ENCODE results near the gene TSPAN15.
"Not testable (repeated sequence)": the region's sequence is repeated elsewhere in the genome, so short reads cannot be mapped to it uniquely, and the experiment has no call there.

The TSPAN15 gene

DNA sequence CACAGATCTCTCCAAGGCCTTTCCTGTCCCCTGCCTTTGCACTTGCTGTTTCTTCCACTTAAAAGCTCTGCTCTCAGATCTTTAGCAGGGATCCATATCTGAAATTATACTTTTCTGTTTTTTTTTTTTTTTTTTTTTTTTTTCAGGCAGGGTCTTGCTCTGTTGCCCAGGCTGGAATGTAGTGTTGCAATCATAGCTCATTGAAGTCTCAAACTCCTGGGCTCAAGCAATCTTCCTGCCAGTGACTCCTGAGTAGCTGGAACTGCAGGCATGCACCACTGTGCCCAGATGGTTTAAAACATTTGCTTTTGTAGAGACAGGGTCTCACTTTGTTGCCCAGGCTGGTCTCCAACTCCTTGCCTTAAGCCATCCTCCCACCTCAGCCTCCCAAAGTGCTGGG lies 5.0 kb upstream of the TSPAN15 start:
- H2AFZ ChIP-seq (ENCODE audit: low read length), result no peak overlapping the region
- no peaks in the 10 kb centered on the region for H3K79me2 ChIP-seq (ENCODE audit: insufficient read depth, low read length)
- H3K36me3 ChIP-seq (ENCODE audit: insufficient read depth, low read length), result no peaks in the 10 kb centered on the region
- H3K9ac ChIP-seq (ENCODE audit: low read depth, low read length, poor library complexity, severe bottlenecking), result no peak overlapping the region
- no peaks in the 10 kb centered on the region for H4K20me1 ChIP-seq (ENCODE audit: insufficient read depth, low read length, poor library complexity, severe bottlenecking)
- H3K4me3 ChIP-seq (ENCODE audit: low read length, poor library complexity, severe bottlenecking), result no peak overlapping the region
- peak overlapping the region; percentile 16 for H3K4me2 ChIP-seq (ENCODE audit: low read depth, low read length, poor library complexity, severe bottlenecking)
- H3F3A ChIP-seq (ENCODE audit: low read depth), result no peaks in the 10 kb centered on the region
- H3K27me3 ChIP-seq (ENCODE audit: insufficient read depth, low read length, poor library complexity, severe bottlenecking), result no peaks in the 10 kb centered on the region
- peaks cover 17% of the 10 kb centered on the region for H3K4me1 ChIP-seq (ENCODE audit: insufficient read depth, low read length, poor library complexity, severe bottlenecking)
- TF ChIP-seq EZH2phosphoT487 (IDR thresholded peaks at IDR 0.05; ENCODE audit: borderline replicate concordance), result no peak
- TF ChIP-seq, protein P1, sequence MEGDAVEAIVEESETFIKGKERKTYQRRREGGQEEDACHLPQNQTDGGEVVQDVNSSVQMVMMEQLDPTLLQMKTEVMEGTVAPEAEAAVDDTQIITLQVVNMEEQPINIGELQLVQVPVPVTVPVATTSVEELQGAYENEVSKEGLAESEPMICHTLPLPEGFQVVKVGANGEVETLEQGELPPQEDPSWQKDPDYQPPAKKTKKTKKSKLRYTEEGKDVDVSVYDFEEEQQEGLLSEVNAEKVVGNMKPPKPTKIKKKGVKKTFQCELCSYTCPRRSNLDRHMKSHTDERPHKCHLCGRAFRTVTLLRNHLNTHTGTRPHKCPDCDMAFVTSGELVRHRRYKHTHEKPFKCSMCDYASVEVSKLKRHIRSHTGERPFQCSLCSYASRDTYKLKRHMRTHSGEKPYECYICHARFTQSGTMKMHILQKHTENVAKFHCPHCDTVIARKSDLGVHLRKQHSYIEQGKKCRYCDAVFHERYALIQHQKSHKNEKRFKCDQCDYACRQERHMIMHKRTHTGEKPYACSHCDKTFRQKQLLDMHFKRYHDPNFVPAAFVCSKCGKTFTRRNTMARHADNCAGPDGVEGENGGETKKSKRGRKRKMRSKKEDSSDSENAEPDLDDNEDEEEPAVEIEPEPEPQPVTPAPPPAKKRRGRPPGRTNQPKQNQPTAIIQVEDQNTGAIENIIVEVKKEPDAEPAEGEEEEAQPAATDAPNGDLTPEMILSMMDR (conservative IDR thresholded peaks at IDR 0.05; ENCODE audit: low read length), result no peak
- no peaks in the 10 kb centered on the region for H3K9me2 ChIP-seq (replicated peaks; ENCODE audit: low read depth, low read length)
- H3K9me3 ChIP-seq (ENCODE audit: insufficient read depth, low read depth, low read length), result no peaks in the 10 kb centered on the region

DNA sequence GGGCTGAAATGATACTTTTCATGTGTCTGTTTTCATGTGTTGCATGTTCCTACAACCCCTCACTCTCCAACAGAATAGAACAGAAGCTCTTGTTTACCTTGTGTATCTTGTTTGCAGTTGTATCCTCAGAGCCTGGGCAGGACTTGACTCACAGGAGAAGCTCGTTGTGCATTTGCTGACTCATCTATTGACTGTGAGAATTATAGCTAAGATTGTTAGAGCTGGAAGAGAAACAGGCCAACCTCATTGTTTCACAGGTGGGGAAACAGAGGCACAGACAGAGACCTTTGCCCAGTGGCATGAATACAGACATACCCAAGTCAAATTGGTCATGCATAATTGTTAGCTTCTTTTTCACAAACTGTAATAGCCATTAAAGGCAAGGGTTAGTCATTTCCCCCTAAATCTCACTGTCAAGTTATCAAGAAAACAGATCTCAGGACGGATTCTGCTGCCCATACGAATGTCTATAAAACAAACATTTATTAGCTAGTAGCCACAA lies 4.6 kb upstream of the TSPAN15 start:
- no peak overlapping the region for H3K9ac ChIP-seq (ENCODE audit: low read depth, low read length, poor library complexity, severe bottlenecking)
- H4K20me1 ChIP-seq (ENCODE audit: insufficient read depth, low read length, poor library complexity, severe bottlenecking), result no peaks in the 10 kb centered on the region
- peaks cover 17% of the 10 kb centered on the region for H3K4me1 ChIP-seq (ENCODE audit: insufficient read depth, low read length, poor library complexity, severe bottlenecking)
- no peaks in the 10 kb centered on the region for H3F3A ChIP-seq (ENCODE audit: low read depth)
- no peak overlapping the region for H3K4me3 ChIP-seq (ENCODE audit: low read length, poor library complexity, severe bottlenecking)
- TF ChIP-seq, protein P1 (conservative IDR thresholded peaks at IDR 0.05; ENCODE audit: low read length), result no peak
- no peak for TF ChIP-seq EZH2phosphoT487 (IDR thresholded peaks at IDR 0.05; ENCODE audit: borderline replicate concordance)
- no peak overlapping the region for H2AFZ ChIP-seq (ENCODE audit: low read length)
- H3K4me2 ChIP-seq (ENCODE audit: low read depth, low read length, poor library complexity, severe bottlenecking), result peak overlapping the region; percentile 16
- H3K9me3 ChIP-seq (ENCODE audit: insufficient read depth, low read depth, low read length), result no peaks in the 10 kb centered on the region
- no peaks in the 10 kb centered on the region for H3K36me3 ChIP-seq (ENCODE audit: insufficient read depth, low read length)
- no peaks in the 10 kb centered on the region for H3K9me2 ChIP-seq (replicated peaks; ENCODE audit: low read depth, low read length)
- no peaks in the 10 kb centered on the region for H3K27me3 ChIP-seq (ENCODE audit: insufficient read depth, low read length, poor library complexity, severe bottlenecking)
- no peaks in the 10 kb centered on the region for H3K79me2 ChIP-seq (ENCODE audit: insufficient read depth, low read length)

DNA sequence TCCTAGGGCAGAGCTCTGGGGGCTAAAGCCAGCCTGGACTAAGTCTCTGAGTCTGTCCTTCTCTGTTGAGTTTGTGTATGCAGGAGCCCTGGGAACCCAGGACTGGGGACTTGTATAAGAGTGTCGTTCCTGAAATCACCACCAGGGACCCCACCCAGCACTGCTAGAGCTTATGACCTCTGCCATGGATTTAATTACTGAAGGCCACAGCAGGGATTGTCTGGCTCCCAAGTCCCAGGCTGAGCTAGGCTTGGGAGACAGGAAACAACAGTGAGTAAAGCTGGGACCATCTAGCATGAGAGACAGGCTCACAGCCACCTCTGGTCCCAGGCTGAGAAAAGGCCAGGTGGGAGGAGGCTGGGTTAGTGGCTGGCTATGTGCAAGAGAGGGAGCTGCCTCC lies 1.4 kb upstream of the TSPAN15 start:
- Histone ChIP-seq H3K4me3 (ENCODE audit: low read length, poor library complexity, severe bottlenecking) (no peak overlapping the region), H3K9me2 (replicated peaks; ENCODE audit: low read depth, low read length) (no peaks in the 10 kb centered on the region), H3F3A (ENCODE audit: low read depth) (no peaks in the 10 kb centered on the region), H3K27me3 (ENCODE audit: insufficient read depth, low read length, poor library complexity, severe bottlenecking) (no peaks in the 10 kb centered on the region), H4K20me1 (ENCODE audit: insufficient read depth, low read length, poor library complexity, severe bottlenecking) (no peaks in the 10 kb centered on the region), H3K9me3 (ENCODE audit: insufficient read depth, low read depth, low read length) (no peaks in the 10 kb centered on the region), H3K79me2 (ENCODE audit: insufficient read depth, low read length) (no peaks in the 10 kb centered on the region), H3K4me1 (ENCODE audit: insufficient read depth, low read length, poor library complexity, severe bottlenecking) (peaks cover 17% of the 10 kb centered on the region), H3K9ac (ENCODE audit: low read depth, low read length, poor library complexity, severe bottlenecking) (no peak overlapping the region), H3K36me3 (ENCODE audit: insufficient read depth, low read length) (no peaks in the 10 kb centered on the region), H2AFZ (ENCODE audit: low read length) (0 out of 2 replicates have a peak overlapping the region, but pooled peaks have one; percentile 29), H3K4me2 (ENCODE audit: low read depth, low read length, poor library complexity, severe bottlenecking) (no peak overlapping the region)
- TF ChIP-seq, protein P1 (conservative IDR thresholded peaks at IDR 0.05; ENCODE audit: low read length), result peak; percentile 70
- no peak for TF ChIP-seq EZH2phosphoT487 (IDR thresholded peaks at IDR 0.05; ENCODE audit: borderline replicate concordance)

DNA sequence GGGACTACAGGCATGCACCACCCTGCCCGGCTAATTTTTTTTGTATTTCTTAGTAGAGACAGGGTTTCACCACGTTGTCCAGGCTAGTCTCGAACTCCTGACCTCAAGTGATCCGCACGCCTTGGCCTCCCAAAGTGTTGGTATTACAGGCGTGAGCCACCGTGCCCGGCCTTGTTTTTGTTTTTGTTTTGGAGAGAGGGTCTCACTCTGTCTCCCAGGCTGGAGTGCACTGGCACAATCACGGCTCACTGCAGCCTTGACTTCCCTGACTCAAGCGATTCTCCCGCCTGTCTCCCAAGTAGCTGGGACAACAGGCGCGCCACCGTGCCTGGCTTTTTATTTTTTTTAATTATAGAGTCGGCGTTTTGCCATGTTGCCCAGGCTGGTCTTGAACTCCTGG lies 870 bp upstream of the TSPAN15 start:
- not testable (repeated sequence) for H4K20me1 ChIP-seq (ENCODE audit: insufficient read depth, low read length, poor library complexity, severe bottlenecking); H3K9ac ChIP-seq (ENCODE audit: low read depth, low read length, poor library complexity, severe bottlenecking); H3K79me2 ChIP-seq (ENCODE audit: insufficient read depth, low read length); H2AFZ ChIP-seq (ENCODE audit: low read length); H3K9me2 ChIP-seq (replicated peaks; ENCODE audit: low read depth, low read length); H3K36me3 ChIP-seq (ENCODE audit: insufficient read depth, low read length); H3K4me2 ChIP-seq (ENCODE audit: low read depth, low read length, poor library complexity, severe bottlenecking); H3K27me3 ChIP-seq (ENCODE audit: insufficient read depth, low read length, poor library complexity, severe bottlenecking); H3F3A ChIP-seq (ENCODE audit: low read depth); H3K4me3 ChIP-seq (ENCODE audit: low read length, poor library complexity, severe bottlenecking); H3K9me3 ChIP-seq (ENCODE audit: insufficient read depth, low read depth, low read length)
- H3K4me1 ChIP-seq (ENCODE audit: insufficient read depth, low read length, poor library complexity, severe bottlenecking), result peaks cover 17% of the 10 kb centered on the region
